ENCODE data around the gene TMEM14B.
A peak's percentile ranks its signal among the peaks of the same experiment; 100 is the strongest.
"Not testable (repeated sequence)": the region's sequence is repeated elsewhere in the genome, so short reads cannot be mapped to it uniquely, and the experiment has no call there.

TMEM14B gene

GRCh38 chr6:10747251-10747972 lies at the start of gene TMEM14B:
TMEM14B (plus strand) TSS chr6:10747805; CDS start chr6:10749246, 1,441 bp downstream.
- peak; percentile 98 for DNase-seq (ENCODE audit: low spot score)

DNA sequence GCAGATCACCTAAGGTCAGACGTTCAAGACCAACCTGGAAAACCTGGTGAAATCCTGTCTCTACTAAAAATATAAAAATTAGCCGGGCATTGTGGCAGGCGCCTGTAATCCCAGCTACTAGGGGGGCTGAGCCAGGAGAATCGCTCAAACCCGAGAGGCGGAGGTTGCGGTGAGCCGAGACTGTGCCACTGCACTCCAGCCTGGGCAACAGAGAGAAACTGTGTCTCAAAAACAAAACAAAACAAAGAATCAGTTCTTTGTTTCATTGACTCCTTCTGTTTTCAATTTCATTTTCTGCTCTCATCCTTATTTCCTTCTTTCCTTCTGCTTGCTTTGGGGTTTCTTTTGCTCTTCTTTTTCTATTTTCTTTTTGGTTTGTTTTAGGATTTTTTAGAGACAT lies 33.6 kb upstream of the TMEM14B start:
- DNase-seq (ENCODE audit: low spot score), result no peak

DNA sequence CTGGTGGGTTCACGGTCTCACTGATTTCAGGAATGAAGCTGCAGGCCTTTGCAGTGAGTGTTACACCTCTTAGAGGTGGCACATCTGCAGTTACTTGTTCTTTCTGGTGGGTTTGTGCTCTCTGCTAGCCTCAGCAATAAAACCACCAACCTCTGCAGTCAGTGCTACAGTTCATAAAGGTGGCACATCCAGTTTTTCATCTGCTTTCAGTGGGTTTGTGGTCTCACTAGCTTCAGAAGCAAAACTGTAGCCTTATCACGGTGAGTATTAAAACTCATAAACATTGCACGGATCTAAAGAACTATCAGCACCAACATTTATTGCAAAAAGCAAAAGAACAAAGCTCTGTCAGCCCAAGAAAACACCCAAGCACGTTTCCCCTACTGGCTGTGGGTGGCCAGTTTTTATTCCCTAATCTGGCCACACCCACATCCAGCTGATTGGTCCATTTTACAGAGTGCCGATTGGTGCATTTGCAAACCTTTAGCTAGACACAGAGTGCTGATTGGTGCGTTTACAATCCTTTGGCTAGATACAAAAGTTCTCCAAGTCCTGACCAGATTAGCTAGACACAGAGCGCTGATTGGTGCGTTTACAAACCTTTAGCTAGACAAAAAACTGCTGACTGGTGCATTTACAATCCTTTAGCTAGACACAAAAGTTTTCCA lies 28.2 kb upstream of the TMEM14B start:
- DNase-seq (ENCODE audit: low spot score), result peak; percentile 34

GRCh38 chr6:10719964-10720264 lies 27.7 kb upstream of the TMEM14B start:
- DNase-seq (ENCODE audit: low spot score), result no peak

DNA sequence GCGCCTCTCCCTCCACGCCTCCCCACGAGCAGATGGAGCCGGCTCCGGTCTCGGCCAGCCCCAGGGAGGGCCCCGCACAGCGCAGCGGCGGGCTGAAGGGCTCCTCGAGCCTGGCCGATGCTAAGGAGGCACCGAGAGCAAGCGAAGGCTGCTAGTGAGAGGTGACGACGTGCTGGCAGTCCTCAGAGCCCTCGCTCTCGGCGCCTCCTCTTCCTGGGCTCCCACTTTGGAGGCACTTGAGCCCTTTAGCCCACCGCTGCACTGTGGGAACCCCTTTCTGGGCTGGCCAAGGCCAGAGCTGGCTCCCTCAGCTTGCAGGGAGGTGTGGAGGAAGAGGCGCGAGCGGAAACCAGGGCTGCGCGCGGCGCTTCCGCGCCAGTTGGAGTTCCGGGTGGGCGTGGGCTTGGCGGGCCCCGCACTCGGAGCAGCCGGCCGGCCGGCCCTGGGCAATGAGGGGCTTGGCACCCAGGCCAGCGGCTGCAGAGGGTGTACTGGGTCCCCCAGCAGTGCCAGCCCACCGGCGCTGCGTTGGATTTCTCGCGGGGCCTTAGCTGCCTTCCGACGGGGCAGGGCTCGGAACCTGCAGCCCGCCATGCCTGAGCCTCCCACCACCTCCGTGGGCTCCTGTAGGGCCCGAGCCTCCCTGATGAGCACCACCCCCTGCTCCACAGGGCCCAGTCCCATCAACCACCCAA lies 27.2 kb upstream of the TMEM14B start:
- no peak for DNase-seq (ENCODE audit: low spot score)

- DNase-seq (ENCODE audit: low spot score), result not testable (repeated sequence)
These were observed 26.4 kb upstream of the TMEM14B start for GRCh38 chr6:10720960-10721849.

DNA sequence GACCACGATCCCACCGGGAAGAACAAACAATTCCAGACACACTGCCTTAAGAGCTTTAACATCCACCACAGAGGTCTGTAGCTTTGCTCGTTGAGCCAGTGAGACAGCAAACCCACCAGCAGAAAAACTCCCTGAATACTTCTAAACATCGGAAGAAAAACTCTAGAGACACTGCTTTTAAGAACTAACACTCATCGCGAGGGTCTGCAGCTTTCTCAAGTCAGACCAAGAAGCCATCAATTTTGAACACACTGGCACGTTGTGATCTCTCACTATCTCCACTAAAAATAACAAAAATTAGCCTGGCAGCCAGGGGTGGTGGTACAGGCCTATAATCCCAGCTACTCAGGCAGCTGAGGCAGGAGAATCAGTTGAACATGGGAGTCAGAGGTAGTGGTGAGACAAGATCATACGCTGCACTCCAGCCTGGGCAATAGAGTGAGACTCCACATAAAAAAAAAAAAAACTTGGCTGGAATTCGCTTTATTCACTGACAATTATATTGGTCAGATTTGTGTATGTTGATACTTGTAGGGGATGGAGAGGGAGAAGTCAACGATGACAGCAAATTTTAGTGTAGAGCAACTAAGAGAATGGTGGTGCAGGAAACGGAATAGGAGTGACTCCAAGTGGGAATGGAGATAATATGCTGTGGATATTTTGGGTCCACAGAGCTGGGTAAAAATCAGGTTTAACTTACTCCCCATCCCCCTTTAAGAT lies 25.6 kb upstream of the TMEM14B start:
- no peak for DNase-seq (ENCODE audit: low spot score)

GRCh38 chr6:10722570-10722819 lies 25.1 kb upstream of the TMEM14B start:
- no peak for DNase-seq (ENCODE audit: low spot score)

GRCh38 chr6:10722820-10723566 lies 24.6 kb upstream of the TMEM14B start, which contains the start of gene TMEM14C:
TMEM14C (plus strand) TSS chr6:10723070; CDS start chr6:10724614, 1,544 bp downstream.
- peak; percentile 86 for DNase-seq (ENCODE audit: low spot score)

- no peak for DNase-seq (ENCODE audit: low spot score)
These were observed 24.1 kb upstream of the TMEM14B start for GRCh38 chr6:10723567-10723881.

DNA sequence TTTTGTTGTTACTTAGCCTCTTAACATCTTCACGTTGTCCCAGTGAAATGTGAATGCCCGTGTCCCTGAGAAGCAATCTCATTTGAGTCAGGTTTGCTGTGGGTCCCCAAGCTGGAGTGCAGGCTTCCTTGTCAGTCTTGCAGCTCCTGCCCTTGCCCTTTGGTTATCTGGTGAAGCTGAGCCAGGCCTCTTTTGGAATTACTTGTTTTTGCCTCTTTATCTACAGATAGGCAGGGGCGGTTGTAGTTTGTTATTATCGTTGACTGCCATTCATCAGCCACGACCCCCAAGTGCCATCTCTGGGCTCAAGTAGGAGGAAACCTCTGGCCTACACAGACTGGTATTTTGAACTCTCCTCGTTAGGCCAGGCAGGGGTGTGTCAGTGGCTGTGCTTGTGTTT lies 22.6 kb upstream of the TMEM14B start:
- DNase-seq (ENCODE audit: low spot score), result peak; percentile 58

DNA sequence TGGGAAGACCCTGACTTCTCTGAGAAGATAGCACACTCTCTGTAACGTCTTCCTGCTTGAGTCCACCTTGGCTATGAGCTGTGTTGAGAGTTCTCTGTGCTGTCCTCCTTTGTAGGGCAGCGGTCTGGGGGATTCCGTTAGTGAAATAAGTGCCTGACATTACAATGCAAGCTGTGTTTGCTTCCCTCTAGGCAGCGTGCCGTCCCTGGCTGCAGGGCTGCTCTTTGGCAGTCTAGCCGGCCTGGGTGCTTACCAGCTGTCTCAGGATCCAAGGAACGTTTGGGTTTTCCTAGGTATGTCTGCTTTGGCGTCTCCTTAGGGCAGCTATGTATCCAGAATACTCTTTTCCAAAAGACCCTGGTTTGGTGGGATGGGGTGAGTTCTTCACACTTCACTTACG lies 21.9 kb upstream of the TMEM14B start:
- no peak for DNase-seq (ENCODE audit: low spot score)

DNA sequence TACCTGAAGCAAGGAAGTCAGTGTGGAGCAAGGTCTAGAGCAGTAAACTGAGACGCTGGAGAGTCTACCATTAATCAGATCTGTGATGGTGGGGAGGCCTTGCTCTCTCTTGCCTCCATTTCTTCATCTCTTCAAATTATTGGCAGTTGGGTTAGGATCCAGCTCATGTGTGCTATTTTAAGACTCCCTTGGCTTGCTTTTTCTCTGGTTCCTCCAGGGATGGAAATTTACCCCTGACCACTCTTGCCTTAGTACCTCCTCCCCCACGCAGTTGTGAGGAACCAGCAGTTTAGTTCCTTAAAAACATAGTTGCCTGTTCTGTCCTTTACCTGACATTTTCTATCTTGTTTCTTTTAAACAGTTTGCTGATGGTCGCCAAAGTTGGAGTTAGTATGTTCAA lies 17.4 kb upstream of the TMEM14B start:
- no peak for DNase-seq (ENCODE audit: low spot score)

DNA sequence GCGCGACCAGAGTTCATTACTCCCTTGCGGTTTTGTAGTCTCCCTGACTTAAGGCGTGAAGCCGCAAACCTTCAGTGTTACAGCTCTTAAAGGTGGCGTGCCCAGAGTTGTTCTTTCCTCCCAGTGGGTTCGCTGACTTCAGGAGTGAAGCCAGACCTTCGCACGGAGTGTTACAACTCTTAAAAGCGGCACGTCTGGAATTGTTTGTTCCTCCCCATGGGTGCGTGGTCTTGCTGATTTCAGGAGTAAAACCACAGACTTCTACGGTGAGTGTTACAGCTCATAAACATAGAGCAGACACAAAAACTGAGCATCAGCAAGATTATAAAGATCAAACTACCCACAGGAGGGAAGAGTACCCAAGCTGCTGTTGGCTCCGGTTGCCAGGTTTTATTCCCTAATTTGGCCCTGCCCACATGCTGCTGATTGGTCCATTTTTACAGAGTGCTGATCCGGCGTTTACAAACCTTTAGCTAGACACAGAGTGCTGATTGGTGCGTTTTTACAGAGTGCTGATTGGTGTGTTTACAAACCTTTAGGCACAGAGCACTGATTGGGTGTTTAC lies 14.4 kb upstream of the TMEM14B start:
- no peak for DNase-seq (ENCODE audit: low spot score)

DNA sequence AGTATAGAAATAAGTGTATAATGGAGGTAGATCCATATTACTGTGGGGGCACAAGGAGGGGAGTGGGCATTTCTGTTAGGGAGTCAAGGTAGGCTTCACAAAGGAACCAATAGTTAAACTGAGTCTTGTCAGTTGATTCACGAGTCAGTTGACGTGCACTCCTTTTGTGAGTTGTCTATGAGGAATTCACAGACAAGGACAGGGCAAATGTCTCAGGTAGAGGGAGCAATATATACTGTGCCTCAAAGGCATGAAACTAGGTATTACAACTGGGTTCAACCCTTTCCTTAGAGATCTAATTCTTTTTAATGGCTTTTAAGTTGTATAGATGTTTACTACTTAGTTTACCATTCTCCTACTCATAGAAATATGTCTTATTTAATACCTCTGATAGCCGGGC lies 13.7 kb upstream of the TMEM14B start:
- no peak for DNase-seq (ENCODE audit: low spot score)

DNA sequence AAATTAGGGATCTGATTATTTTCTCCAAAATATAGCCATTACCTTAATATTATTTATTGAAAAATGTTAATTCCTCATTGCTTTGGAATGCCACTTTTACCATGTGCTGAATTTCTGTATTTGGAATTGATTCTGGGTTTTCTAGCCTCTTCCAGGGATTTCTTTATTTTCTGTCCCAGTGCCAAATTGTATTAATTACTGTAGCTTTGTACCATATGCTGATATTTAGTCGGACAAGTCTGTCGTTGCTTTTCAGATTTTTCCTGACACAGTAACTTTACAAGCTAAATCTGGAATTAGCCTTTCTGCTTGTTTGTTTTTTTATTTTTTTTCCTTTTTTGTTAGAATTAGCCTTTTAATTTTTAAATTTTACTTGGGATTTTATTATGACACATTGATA lies 10.9 kb upstream of the TMEM14B start:
- no peak for DNase-seq (ENCODE audit: low spot score)

GRCh38 chr6:10740061-10740460 lies 7.5 kb upstream of the TMEM14B start:
- no peak for DNase-seq (ENCODE audit: low spot score)

GRCh38 chr6:10741643-10742042 lies 6.0 kb upstream of the TMEM14B start:
- not testable (repeated sequence) for DNase-seq (ENCODE audit: low spot score)

GRCh38 chr6:10742251-10742650 lies 5.4 kb upstream of the TMEM14B start:
- no peak for DNase-seq (ENCODE audit: low spot score)

DNA sequence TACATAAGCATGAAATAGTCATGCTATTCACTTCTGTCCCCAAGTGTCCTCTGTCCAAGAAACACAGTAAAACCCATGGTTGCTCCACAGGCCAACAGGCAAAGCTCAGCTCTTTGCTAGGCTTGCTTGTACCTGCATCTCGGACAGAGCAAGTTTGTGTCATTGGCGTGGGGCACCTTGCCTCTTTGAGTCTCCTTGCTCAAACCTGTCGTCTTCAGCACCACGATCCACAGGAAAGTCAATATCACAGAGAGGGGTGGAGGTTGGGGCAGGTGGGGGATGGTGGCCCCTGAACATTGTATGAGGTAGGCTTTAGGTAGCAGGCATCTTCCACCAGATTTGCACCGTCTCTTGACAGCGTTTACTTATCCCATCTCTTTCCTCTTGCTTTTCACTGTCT lies 4.1 kb upstream of the TMEM14B start:
- DNase-seq (ENCODE audit: low spot score), result no peak

- DNase-seq (ENCODE audit: low spot score), result no peak
These were observed 2.5 kb upstream of the TMEM14B start for GRCh38 chr6:10745116-10745515.

Data from hematopoietic multipotent progenitor cell treated with erythropoietin and hydrocortisone succinate and interleukin-3 and kit ligand, for 15 days (in vitro differentiated cells).